HG02610 (cell line): Measurements from ENCODE around the gene SRRM3.
"Not testable (repeated sequence)": the region's sequence is repeated elsewhere in the genome, so short reads cannot be mapped to it uniquely, and the experiment has no call there.

Source experiments
- ATAC-seq: cut with Tn5 transposase; IDR thresholded peaks from one replicate; pipeline ENCODE4 v1.9.1; 2021; ENCODE audit warnings: mild to moderate bottlenecking, moderate library complexity; ENCODE audit not compliant: unreplicated experiment

The SRRM3 gene

GRCh38 chr7:76335417-76335816, 133.7 kb downstream of the SRRM3 start:
- not testable (repeated sequence) for ATAC-seq

GRCh38 chr7:76336094-76336493, 134.4 kb downstream of the SRRM3 start:
- no peak for ATAC-seq
